Smooth muscle cell (in vitro differentiated cells): Measurements from ENCODE around the gene MARCHF3. TPM values are rescaled to one million over a fixed set of nuclear protein-coding genes. Genes with fewer than 3 reads are reported as not detected.

Experiments
- DNase-seq: peaks from one replicate; lab custom pipeline; 2025; ENCODE audit not compliant: unreplicated experiment; lab: John Stamatoyannopoulos, UW
- H2AFZ ChIP-seq: fragments of 200-600 bp; sonication (generic); 2 replicates; pipeline ENCODE4 v1.6.0; 2016; ENCODE audit warnings: antibody characterized with exemption, low read depth, mild to moderate bottlenecking
- H3F3A ChIP-seq: fragments of 200-600 bp; sonication (generic); 2 replicates; pipeline ENCODE4 v1.6.0; 2017; ENCODE audit warnings: antibody characterized with exemption, low read depth
- H3K27ac ChIP-seq: fragments of 200-600 bp; sonication (generic); 2 replicates; pipeline ENCODE4 v1.5.1; 2016; ENCODE audit warnings: low read depth, mild to moderate bottlenecking
- H3K27me3 ChIP-seq: fragments of 200-600 bp; sonication (generic); 2 replicates; pipeline ENCODE4 v1.6.1; 2016; ENCODE audit warnings: low read depth, mild to moderate bottlenecking
- H3K36me3 ChIP-seq: fragments of 200-600 bp; sonication (generic); 2 replicates; pipeline ENCODE4 v1.5.1; 2016; ENCODE audit warnings: low read depth
- H3K4me1 ChIP-seq: fragments of 200-600 bp; sonication (generic); 2 replicates; pipeline ENCODE4 v1.5.1; 2016; ENCODE audit warnings: low read depth
- H3K4me2 ChIP-seq: fragments of 200-600 bp; sonication (generic); 2 replicates; pipeline ENCODE4 v1.6.0; 2016; ENCODE audit warnings: mild to moderate bottlenecking
- H3K4me3 ChIP-seq: fragments of 200-600 bp; sonication (generic); 2 replicates; pipeline ENCODE4 v1.5.1; 2016; ENCODE audit warnings: mild to moderate bottlenecking
- H3K79me2 ChIP-seq: fragments of 200-600 bp; sonication (generic); 2 replicates; pipeline ENCODE4 v1.6.0; 2016; ENCODE audit warnings: low read depth, mild to moderate bottlenecking
- H3K9ac ChIP-seq: fragments of 200-600 bp; sonication (generic); 2 replicates; pipeline ENCODE4 v1.6.0; 2016; ENCODE audit warnings: low read depth
- H3K9me3 ChIP-seq: fragments of 200-600 bp; sonication (generic); replicated peaks from 2 replicates; pipeline ENCODE4 v1.5.1; 2016; ENCODE audit warnings: low read depth
- H4K20me1 ChIP-seq: fragments of 200-600 bp; sonication (generic); 2 replicates; pipeline ENCODE4 v1.6.0; 2016; ENCODE audit warnings: low read depth
- WGBS: methylation state at CpG from one replicate; pipeline ENCODE4 v1.1.7; 2016; ENCODE audit warnings: low lambda C conversion rate; 5-methylcytosine and 5-hydroxymethylcytosine counted together
- polyA plus RNA-seq: library from polyadenylated mRNA; unstranded; fragments of >200 nt; fragmentation: Nextera tagmentation; extraction: Ambion mirVana; gene quantifications from 2 replicates; pipeline ENCODE4 v1.2.1, GENCODE V29; 2016
- total RNA-seq: library from RNA; depleted of rRNA; stranded (reverse); fragments of >200 nt; gene quantifications from 2 replicates; pipeline ENCODE4 v1.2.3, GENCODE V29; 2014
- TF ChIP-seq, protein P1 (sequence below): fragments of 200-600 bp; sonication (generic); IDR thresholded peaks from 2 replicates; pipeline ENCODE4 v1.5.1; 2017; ENCODE audit warnings: borderline replicate concordance, mild to moderate bottlenecking, antibody characterized with exemption; ENCODE audit not compliant: insufficient read depth, poor library complexity, severe bottlenecking

Gene MARCHF3
- total and polyA plus RNA-seq, 2 experiments from 2014 or later, result 17.8 to 30.8 TPM

DNA sequence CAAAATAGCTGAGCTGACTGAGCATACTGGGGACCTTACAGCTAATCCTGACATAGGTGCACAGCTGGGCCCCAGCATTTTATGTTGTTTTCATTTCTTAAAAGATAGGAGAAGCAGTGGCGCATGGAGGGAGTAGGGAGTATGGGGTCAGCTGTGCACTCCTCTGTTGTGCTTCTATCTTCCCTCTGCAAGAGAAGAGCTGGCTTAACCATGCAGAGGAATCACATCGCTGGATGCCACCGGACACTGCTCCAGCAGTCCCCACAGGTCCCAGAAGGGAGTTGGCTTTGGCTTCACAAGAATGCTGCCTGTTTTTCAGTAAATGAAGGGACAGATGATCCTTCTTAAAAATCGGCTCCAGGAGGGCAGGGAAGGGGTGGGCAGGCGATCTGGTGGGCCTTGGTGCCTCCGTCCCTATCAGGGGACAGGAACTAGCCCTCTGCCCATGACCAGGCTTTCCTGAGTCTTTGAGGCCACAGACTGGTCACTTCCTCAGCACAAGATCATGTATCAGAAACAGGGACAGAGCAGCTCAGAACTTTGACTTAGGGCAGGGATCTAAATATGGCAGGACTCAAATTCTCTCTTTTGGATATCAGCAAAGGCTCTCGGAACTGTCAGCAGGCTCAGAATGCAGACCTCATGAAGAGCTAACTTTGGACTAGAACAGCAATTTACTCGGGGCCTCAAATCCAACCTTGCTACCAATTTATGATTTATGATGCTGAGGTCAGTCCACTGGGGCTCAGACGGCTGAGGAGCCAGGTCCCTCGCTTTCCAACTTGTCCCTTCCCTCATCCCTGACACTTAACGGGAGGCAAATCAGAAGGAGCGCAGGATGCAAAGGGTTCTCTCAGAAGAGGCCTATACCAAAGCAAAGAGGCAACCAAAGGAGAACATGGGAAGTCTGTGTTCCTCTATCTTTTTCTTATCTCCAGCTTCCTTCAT is 47.2 kb downstream of the MARCHF3 start:
- no peak for DNase-seq
- Histone ChIP-seq H2AFZ (no peak overlapping the region), H3K4me3 (no peak overlapping the region), H3K79me2 (no peaks in the 10 kb centered on the region), H3K4me1 (peaks cover 10% of the 10 kb centered on the region), H3K9me3 (no peaks in the 10 kb centered on the region), H3K4me2 (no peak overlapping the region), H3K27me3 (no peaks in the 10 kb centered on the region), H4K20me1 (peaks cover 7% of the 10 kb centered on the region), H3K9ac (no peak overlapping the region), H3F3A (no peaks in the 10 kb centered on the region), H3K36me3 (no peaks in the 10 kb centered on the region), H3K27ac (no peak overlapping the region)
- WGBS, result 89% methylated on average over 12 of the region's 12 CpGs
- TF ChIP-seq, protein P1, sequence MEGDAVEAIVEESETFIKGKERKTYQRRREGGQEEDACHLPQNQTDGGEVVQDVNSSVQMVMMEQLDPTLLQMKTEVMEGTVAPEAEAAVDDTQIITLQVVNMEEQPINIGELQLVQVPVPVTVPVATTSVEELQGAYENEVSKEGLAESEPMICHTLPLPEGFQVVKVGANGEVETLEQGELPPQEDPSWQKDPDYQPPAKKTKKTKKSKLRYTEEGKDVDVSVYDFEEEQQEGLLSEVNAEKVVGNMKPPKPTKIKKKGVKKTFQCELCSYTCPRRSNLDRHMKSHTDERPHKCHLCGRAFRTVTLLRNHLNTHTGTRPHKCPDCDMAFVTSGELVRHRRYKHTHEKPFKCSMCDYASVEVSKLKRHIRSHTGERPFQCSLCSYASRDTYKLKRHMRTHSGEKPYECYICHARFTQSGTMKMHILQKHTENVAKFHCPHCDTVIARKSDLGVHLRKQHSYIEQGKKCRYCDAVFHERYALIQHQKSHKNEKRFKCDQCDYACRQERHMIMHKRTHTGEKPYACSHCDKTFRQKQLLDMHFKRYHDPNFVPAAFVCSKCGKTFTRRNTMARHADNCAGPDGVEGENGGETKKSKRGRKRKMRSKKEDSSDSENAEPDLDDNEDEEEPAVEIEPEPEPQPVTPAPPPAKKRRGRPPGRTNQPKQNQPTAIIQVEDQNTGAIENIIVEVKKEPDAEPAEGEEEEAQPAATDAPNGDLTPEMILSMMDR, result no peak

DNA sequence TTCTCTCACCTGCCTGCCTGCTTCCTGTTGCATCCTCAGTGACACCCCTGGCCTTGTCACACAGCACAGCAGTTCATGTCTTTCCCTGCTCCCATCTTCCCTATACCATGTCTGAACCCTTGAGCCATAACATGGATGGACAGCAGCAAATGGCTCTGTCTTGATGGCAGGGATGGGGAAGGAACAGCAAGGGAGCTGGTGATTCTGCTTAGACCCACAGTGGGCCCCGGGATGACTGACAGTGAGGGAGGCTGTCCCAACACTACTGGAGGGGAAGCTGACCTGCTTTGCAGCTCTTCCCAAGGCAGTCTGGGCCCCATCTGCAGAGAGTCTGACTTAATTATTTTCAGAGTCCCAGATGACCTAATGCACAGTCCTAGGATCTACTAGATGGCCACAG is 48.2 kb downstream of the MARCHF3 start:
- Histone ChIP-seq H3F3A (no peaks in the 10 kb centered on the region), H3K4me2 (no peak overlapping the region), H3K27me3 (no peaks in the 10 kb centered on the region), H3K4me1 (peaks cover 10% of the 10 kb centered on the region), H3K4me3 (no peak overlapping the region), H3K9ac (no peak overlapping the region), H2AFZ (no peak overlapping the region), H4K20me1 (peaks cover 7% of the 10 kb centered on the region), H3K79me2 (no peaks in the 10 kb centered on the region), H3K27ac (no peak overlapping the region), H3K36me3 (no peaks in the 10 kb centered on the region), H3K9me3 (no peaks in the 10 kb centered on the region)
- TF ChIP-seq, protein P1, result no peak
- WGBS, result 94% methylated on average over 1 of the region's 1 CpG
- no peak for DNase-seq

DNA sequence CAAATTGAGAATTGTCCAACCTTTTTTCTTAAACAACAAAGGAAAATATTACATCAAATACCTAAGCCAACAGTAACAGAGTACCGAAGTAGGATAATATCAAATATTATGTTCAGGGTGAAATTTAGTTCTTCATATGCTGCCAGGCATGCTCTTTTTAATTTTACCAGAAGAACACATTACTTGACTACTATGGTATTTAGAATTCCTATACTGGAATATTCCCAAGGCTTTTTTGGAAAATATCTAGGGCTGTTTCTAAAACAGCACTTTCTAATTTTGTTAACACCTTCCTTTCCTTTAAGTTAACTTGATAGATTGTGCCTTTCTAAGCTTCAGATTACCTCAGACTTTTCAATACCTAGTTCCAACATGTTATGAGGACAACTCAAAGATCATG is 48.7 kb downstream of the MARCHF3 start:
- H3F3A ChIP-seq, result no peaks in the 10 kb centered on the region
- 93% methylated on average over 1 of the region's 1 CpG for whole genome bisulfite sequencing
- no peak for DNase-seq
- H3K4me2 ChIP-seq, result no peak overlapping the region
- no peak overlapping the region for H3K27ac ChIP-seq
- no peaks in the 10 kb centered on the region for H3K36me3 ChIP-seq
- H2AFZ ChIP-seq, result no peak overlapping the region
- TF ChIP-seq, protein P1, result no peak
- no peaks in the 10 kb centered on the region for H3K9me3 ChIP-seq
- no peak overlapping the region for H3K4me3 ChIP-seq
- no peak overlapping the region for H3K9ac ChIP-seq
- H4K20me1 ChIP-seq, result peaks cover 7% of the 10 kb centered on the region
- H3K79me2 ChIP-seq, result no peaks in the 10 kb centered on the region
- H3K4me1 ChIP-seq, result peaks cover 10% of the 10 kb centered on the region
- H3K27me3 ChIP-seq, result no peaks in the 10 kb centered on the region

DNA sequence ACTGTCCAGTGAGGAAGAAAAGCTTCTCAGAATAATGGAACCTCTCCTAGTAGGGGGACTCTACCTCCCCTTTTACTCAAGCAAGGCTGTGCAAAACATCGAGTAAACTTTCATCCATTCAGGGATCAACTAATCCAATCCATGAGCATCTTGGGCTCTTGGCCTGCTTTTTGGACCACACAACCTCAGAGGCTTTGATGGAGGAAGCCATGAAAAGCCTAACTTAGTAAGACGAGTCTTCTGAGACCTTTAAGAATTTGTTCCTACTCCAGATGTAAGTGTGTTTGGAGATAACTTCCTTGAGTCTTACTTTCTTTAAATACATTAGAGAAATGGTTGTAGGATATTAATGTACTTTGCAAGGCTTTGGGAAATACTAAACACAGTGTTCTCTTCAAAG is 49.1 kb downstream of the MARCHF3 start:
- Histone ChIP-seq H3K27me3 (no peaks in the 10 kb centered on the region), H4K20me1 (peaks cover 7% of the 10 kb centered on the region), H3K4me1 (peaks cover 11% of the 10 kb centered on the region), H3K4me2 (no peak overlapping the region), H2AFZ (no peak overlapping the region), H3K36me3 (no peaks in the 10 kb centered on the region), H3K79me2 (no peaks in the 10 kb centered on the region), H3K9ac (no peak overlapping the region), H3K4me3 (no peak overlapping the region), H3F3A (no peaks in the 10 kb centered on the region), H3K9me3 (no peaks in the 10 kb centered on the region), H3K27ac (no peak overlapping the region)
- DNase-seq, result no peak
- 94% methylated on average over 2 of the region's 2 CpGs for WGBS
- TF ChIP-seq, protein P1, result no peak
